CD4-positive, alpha-beta T cell treated with Interleukin-17A for 1 hour (primary cell): ENCODE data around the gene SLC44A4.
"Not testable (repeated sequence)": the region's sequence is repeated elsewhere in the genome, so short reads cannot be mapped to it uniquely, and the experiment has no call there.

Experiments used
- DNase-seq: peaks from one replicate; pipeline ENCODE4 v3.0.0-alpha.2; 2020

SLC44A4 gene

DNA sequence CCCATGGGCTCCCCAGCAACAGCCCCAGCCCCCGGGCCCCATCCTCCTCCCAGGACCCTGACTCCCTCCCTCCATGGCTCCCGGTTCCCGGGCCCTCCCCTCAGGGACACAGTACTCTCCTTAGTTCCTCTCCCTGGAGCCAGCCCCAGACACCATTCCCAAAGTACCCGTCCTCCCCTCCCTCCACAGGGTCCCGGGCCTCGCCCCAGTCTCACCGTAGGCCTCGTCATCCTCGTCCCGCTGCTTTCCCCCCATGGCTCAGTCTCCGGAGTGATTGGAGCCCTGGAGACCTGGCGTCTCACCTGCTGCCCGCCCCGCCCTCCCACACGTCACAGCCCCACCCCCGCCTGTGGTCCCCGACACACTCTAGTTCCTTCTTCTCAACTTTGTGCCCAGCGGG, at the start of gene SLC44A4:
Gene SLC44A4 (minus strand): TSS at position 272 of the 400 bp plus-strand sequence. CDS start 17 bp downstream, at position 255.
- no peak for DNase-seq

GRCh38 chr6:31928672-31928939, 49.8 kb upstream of the SLC44A4 start:
- no peak for DNase-seq

DNA sequence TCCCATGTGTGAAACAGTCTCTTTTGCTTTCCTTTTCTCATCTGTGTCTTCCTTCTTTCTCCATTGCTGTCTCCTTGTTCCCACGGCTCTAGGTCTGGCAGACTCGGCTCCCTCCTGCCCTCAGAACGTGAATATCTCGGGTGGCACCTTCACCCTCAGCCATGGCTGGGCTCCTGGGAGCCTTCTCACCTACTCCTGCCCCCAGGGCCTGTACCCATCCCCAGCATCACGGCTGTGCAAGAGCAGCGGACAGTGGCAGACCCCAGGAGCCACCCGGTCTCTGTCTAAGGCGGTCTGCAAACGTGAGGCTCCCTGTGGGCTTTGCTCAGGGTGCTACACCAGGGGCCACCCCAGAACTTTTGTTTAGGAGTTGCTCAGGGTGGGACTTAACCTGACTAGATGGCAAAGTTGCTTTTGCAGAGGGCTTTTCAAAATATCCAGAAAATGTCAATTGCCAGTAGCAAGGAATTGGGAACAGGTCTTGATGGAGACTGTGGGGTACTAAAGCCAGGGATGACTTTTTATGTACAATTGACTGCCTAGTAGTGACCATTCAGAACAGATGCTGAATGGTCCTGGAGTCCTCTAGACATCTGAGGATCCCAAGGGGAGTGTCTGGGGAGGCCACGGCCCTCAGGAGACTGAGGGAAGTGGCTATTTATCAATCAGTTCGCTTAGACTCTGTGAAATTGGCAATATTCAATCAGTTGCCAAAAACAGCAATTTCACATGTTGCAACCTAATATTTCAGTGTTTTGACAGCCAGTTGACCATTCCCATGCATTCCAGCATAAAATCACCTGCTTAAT, 49.3 kb upstream of the SLC44A4 start:
- DNase-seq: no peak

DNA sequence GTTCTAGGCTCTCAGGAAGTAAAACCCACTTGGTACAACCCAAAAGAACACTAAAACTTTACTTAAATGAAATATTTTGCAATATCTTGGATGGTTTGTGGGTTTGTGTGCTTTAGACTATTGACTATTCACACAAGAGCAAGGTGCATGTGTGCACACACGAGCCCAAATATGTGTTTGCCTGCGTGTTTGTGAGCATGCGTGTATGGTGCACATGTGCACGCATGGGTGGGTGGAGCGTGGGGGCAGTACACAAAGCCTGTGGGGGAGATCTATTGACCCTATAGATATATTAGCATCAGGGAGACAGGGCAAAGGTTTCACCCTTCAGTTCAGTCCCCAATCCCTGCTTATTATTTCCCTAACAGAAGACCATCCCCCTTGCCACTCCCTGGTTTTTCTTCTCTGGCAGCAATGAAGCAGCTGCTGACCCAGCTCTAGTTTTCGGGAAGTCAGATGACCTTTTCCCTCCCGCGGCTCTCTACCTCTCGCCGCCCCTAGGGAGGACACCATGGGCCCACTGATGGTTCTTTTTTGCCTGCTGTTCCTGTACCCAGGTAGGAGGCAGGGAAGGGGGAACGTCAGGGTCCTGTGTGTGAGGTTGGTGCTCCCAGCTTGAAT, 48.6 kb upstream of the SLC44A4 start, which contains the start of gene C2:
Gene C2 (plus strand): TSS at position 476 of the 621 bp plus-strand sequence. CDS start 36 bp downstream, at position 512.
- DNase-seq: no peak

- DNase-seq: peak; percentile 36
Measured at GRCh38 chr6:31922942-31923341, 44.1 kb upstream of the SLC44A4 start.

DNA sequence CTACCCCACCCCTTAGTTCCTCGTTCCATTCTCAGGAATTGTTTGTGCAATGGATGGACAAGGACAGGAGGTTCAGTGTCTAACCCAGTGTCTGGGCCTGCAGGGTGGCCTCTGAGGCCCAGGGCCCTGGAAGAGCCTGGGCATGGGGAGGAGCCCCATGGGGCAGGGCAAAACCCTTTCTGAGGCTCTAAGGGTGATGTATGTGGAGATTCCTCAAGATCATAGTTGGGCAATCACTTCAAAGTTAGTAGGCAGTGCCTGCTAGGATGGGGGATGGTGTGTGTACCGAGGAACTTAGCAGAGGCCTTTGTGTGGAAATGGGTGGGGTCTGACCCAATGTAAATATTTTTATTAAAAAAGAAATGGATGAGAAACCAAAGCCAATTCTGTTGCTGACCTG, 42.0 kb upstream of the SLC44A4 start:
- no peak for DNase-seq

DNA sequence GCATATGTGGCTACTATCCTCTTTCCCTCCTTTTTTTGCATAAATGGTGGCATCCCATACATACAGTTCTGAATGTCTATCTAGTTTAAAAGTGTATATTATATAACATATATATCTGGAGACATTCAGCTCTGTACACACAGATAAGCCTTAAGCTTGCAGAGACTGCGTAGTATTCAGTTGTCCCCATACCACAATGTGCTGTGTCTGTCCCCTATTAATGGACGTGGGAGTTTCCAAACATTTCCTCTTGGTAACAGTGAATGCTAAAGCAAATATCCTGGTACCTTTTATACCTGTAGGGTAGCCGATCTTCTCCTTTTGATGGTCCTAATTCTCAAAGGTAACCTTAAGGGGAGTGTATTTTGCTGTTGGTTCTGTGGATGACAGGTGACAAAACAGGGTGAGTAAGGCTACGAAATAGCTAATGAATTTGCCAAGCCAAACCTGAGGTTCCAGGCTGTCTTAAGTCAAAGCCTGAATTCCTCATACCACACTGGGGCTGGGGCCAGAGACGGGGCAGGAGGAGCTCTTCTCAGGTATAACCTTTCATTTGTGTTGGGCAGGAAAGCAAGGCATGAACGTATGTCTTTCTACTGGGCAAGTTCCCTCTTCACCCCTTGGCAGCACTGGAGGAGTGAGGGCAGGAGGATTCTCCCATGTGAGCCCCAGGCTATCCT, 41.0 kb upstream of the SLC44A4 start:
- DNase-seq: no peak

- no peak for DNase-seq
Measured at GRCh38 chr6:31918069-31918720, 39.4 kb upstream of the SLC44A4 start.

DNA sequence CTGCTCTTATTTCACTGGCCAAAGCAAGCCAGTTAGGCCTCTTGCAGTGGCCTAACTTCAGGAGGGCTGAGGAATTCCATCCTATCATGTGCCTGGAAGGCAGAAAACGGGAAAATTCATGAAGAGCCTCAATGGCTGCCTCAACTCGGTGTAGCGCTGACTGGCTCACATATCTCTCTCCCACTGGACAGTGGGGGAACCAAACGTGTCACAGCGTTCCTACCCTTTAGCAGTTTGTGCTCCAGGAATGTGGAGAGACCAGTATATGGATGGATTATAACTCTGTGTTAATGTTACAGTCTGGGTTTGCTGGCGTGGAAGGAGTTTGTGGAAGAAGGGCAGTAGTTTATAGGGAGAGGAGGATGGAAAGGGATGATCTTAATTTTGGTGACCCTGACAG, 37.0 kb upstream of the SLC44A4 start:
- DNase-seq: no peak

GRCh38 chr6:31915351-31915750, 36.6 kb upstream of the SLC44A4 start:
- no peak for DNase-seq

GRCh38 chr6:31911826-31912585, 33.2 kb upstream of the SLC44A4 start:
- DNase-seq: no peak

DNA sequence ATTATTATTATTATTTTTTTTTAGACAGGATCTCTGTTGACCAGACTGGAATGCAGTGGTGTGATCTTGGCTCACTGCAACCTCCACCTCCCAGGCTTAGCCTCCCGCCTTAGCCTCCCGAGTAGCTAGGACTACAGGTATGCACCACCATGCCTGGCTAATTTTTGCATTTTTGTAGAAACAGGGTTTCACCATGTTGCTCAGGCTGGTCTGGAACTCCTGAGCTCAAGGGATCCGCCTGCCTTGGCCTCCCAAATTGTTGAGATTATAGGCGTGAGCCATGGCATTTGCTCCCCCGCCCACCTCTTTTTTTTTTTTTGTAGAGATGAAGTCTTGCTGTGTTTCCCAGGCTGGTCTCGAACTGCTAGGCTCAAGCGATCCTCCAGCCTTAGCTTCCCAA, 30.5 kb upstream of the SLC44A4 start:
- DNase-seq: not testable (repeated sequence)

GRCh38 chr6:31908791-31909190, 30.0 kb upstream of the SLC44A4 start:
- no peak for DNase-seq

DNA sequence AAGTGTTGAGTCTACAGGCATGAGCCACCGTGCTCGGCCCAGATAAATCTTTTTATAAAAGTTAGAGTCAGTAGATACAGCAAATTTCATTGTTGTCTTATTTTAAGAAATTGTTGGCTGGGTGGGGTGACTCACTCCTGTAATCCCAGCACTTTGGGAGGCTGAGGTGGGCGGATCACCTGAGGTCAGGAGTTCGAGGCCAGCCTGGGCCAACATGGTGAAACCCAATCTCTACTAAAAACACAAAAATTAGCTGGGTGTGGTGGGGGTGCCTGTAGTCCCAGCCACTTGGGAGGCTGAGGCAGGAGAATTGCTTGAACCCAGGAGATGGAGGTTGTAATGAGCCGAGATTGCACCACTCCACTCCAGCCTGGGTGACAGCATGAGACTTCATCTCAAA, 29.5 kb upstream of the SLC44A4 start:
- DNase-seq: not testable (repeated sequence)

DNA sequence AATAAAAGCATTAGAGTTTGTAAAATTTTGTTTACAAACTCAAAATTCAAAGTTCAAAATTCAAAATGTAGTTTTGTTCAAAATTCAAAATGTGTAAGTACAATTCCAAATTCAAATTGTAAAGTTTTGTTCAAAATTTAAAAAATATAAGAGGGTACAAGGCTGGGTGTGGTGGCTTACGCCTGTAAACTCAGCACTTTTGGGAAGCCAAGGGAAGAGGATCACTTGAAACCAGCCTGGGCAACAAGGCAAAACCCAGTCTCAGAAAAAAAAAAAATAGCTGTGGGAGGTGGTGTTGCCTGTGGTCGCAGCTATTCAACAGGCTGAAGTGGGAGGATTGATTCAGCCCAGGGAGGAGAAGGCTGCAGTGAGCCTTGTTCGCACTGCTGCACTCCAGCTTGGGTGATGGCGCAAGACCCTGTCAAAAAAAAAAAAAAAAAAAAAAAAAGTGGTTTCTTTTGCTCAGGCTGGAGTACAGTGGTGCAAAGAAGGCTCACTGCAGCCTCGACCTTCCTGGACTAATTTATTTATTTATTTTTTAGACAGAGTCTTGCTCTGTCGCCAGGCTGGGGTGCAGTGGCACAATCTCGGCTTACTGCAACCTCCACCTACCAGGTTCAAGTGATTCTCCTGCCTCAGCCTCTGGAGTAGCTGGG, 28.5 kb upstream of the SLC44A4 start:
- no peak for DNase-seq

DNA sequence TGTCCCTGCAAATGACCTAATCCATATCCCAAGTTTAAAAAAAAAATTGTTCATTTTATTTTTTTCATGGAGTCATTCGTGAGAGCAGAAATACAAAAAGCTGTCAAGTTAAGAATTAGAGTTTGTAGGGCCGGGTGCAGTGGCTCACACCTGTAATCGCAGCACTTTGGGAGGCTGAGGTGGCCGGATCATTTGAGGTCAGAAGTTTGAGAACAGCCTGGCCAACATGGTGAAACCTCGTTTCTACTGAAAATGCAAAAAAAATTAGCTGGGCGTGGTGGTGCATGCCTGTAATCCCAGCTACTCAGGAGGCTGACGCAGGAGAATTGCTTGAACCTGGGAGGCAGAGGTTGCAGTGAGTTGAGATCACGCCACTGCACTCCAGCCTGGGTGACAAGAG, 27.9 kb upstream of the SLC44A4 start:
- DNase-seq: not testable (repeated sequence)

GRCh38 chr6:31906122-31906521, 27.3 kb upstream of the SLC44A4 start:
- no peak for DNase-seq

DNA sequence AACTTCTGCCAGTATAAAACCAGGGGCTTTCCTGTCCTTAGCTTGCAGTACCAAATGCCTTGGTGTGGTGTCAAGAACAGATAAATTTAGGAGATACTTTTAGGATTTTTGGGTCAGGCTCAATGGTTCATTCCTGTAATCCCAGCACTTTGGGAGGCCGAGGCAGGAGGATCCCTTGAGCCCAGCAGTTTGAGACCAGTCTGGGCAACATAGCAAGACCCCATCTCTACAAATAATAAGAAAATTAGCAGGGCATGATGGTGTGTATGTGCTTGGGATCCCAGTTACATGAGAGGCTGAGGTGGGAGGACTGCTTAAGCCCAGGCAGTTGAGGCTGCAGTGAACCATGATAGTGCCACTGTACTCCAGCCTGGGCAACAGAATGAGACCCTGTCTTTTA, 26.2 kb upstream of the SLC44A4 start:
- DNase-seq: no peak

GRCh38 chr6:31903957-31904356, 25.2 kb upstream of the SLC44A4 start:
- no peak for DNase-seq

GRCh38 chr6:31901953-31902643, 23.3 kb upstream of the SLC44A4 start, which contains the start of gene ZBTB12:
Gene ZBTB12, minus strand, starts transcription at chr6:31902086. Its CDS starts 781 bp downstream, at chr6:31901305.
- DNase-seq: peak; percentile 91

DNA sequence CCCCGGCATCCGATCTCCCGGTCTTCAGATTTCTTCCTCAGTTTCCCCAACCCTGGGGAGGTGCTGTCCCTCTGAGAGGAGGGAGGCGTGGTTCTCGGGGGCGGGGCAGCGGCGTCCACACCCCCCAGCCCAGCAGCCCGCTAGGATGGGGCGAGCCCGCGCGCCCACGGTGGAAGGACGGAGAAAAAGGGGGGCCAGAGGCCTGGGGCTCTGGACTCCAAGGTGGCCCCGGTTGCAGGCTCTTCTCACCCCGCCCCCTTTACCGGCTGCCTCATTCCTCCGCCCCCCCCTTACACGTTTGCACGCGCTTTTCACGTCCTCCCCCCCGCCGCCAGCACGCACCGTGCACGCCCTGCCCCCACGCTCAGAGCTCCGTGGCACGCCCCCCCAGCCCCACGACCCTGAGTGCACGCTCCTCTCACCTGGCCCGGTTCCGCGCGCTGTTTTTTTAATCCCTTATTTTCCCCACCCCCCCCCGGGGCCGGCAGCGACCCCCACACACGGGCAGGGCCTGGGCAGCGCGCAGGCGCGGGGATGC, 22.7 kb upstream of the SLC44A4 start:
- peak; percentile 66 for DNase-seq
